PFSK-1 (cell line): Measurements from ENCODE around the gene TENT4A.

ENCODE experiments used
- TAF1 ChIP-seq: IDR thresholded peaks from 2 replicates; pipeline ENCODE4 v1.6.1; 2012; ENCODE audit warnings: low read length, control low read depth, borderline replicate concordance; ENCODE audit not compliant: insufficient read depth
- TF ChIP-seq, protein P1 (sequence below), 2 experiments: IDR thresholded peaks; 2 replicates each; pipeline versions ENCODE4 v1.6.1 to v1.8.0; 2011 to 2012; ENCODE audit warnings: low read depth in 2 of 2, low read length in 2 of 2, control low read depth in 1 of 2, inconsistent platforms in 1 of 2, mild to moderate bottlenecking in 1 of 2, moderate library complexity in 1 of 2; ENCODE audit not compliant: insufficient read depth in 1 of 2

GRCh38 chr5:6726006-6726405, 12.8 kb downstream of the TENT4A start:
- TF ChIP-seq, protein P1, sequence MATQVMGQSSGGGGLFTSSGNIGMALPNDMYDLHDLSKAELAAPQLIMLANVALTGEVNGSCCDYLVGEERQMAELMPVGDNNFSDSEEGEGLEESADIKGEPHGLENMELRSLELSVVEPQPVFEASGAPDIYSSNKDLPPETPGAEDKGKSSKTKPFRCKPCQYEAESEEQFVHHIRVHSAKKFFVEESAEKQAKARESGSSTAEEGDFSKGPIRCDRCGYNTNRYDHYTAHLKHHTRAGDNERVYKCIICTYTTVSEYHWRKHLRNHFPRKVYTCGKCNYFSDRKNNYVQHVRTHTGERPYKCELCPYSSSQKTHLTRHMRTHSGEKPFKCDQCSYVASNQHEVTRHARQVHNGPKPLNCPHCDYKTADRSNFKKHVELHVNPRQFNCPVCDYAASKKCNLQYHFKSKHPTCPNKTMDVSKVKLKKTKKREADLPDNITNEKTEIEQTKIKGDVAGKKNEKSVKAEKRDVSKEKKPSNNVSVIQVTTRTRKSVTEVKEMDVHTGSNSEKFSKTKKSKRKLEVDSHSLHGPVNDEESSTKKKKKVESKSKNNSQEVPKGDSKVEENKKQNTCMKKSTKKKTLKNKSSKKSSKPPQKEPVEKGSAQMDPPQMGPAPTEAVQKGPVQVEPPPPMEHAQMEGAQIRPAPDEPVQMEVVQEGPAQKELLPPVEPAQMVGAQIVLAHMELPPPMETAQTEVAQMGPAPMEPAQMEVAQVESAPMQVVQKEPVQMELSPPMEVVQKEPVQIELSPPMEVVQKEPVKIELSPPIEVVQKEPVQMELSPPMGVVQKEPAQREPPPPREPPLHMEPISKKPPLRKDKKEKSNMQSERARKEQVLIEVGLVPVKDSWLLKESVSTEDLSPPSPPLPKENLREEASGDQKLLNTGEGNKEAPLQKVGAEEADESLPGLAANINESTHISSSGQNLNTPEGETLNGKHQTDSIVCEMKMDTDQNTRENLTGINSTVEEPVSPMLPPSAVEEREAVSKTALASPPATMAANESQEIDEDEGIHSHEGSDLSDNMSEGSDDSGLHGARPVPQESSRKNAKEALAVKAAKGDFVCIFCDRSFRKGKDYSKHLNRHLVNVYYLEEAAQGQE (IDR thresholded peaks at IDR 0.05; ENCODE audit: insufficient read depth in 1 of 2, low read depth in 2 of 2, low read length in 2 of 2): no peak
- TF ChIP-seq TAF1: no peak
